Peyer's patch (tissue), 4 donors: ENCODE measurements around the gene RASD1.

Experiments used
- CTCF ChIP-seq, 6 experiments: fragments of 450-650 bp in 4 of 6; fragments of 200-600 bp in 2 of 6; sonication (generic) in 1 of 6; IDR thresholded peaks; one replicate each; pipeline ENCODE4 v1.5.1; 2017 to 2019; ENCODE audit warnings: antibody characterized with exemption in 6 of 6, mild to moderate bottlenecking in 3 of 6, moderate library complexity in 1 of 6
- POLR2A ChIP-seq, 2 donors: fragments of 450-650 bp; IDR thresholded peaks; one replicate each; pipeline ENCODE4 v1.5.1; 2017; ENCODE audit warnings: antibody characterized with exemption in 2 of 2, mild to moderate bottlenecking in 2 of 2, moderate library complexity in 2 of 2

- no peak for TF ChIP-seq CTCF (IDR thresholded peaks at IDR 0.05)
- no peak for TF ChIP-seq POLR2A (IDR thresholded peaks at IDR 0.05)
Measured at GRCh38 chr17:17502741-17503565, 6.8 kb upstream of the RASD1 start.
